GM10248 (cell line): ENCODE results near the gene NUP93.
"Not testable (repeated sequence)": the region's sequence is repeated elsewhere in the genome, so short reads cannot be mapped to it uniquely, and the experiment has no call there.

Experiments
- CTCF ChIA-PET: fragments of 300-600 bp; sonication (Branson Sonifier 250); formaldehyde crosslinking; extraction: SDS; loops from one replicate; lab custom pipeline; 2021; ENCODE audit warnings: antibody characterized with exemption; lab: Yijun Ruan, JAX
- POLR2A ChIA-PET: fragments of 350-650 bp; sonication (Branson Sonifier 250); formaldehyde crosslinking; extraction: SDS; loops from one replicate; lab custom pipeline; 2020; ENCODE audit warnings: antibody characterized with exemption; lab: Yijun Ruan, JAX
- DNase-seq: peaks from one replicate; pipeline ENCODE4 v3.0.0; 2012; ENCODE audit errors: extremely low spot score
- TF ChIP-seq, protein P1 (sequence below): IDR thresholded peaks from 2 replicates; pipeline ENCODE4 v1.5.1; 2012; ENCODE audit warnings: mild to moderate bottlenecking, low read depth; ENCODE audit errors: extremely low read depth, missing control alignments, control extremely low read depth

The NUP93 gene

DNA sequence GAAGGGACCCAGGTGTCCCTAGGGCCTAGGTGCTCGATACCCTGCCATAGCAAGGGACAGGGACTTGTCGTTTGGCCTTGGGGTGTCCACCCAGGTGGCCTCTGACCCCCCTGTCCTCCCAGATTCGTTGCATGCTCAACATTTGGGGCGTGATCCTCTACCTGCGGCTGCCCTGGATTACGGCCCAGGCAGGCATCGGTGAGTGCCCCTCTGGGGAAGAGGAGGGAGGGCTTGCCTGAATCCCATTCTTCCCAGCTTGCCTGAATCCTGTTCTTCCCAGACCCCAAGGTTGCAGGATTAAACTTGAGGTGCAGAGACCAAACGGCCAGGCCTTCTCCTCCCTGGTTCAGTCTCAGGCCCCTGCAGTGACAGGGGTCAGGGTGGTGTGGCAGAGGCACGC, 138.2 kb downstream of the NUP93 start:
- CTCF ChIA-PET: interaction anchor here (0.6 to 8.2 kb wide), 30 partner anchors 8 to 251 kb away, joined by 3 to 54 read pairs (median 4); partner anchors contain the start of gene CETP
- TF ChIP-seq, protein P1, sequence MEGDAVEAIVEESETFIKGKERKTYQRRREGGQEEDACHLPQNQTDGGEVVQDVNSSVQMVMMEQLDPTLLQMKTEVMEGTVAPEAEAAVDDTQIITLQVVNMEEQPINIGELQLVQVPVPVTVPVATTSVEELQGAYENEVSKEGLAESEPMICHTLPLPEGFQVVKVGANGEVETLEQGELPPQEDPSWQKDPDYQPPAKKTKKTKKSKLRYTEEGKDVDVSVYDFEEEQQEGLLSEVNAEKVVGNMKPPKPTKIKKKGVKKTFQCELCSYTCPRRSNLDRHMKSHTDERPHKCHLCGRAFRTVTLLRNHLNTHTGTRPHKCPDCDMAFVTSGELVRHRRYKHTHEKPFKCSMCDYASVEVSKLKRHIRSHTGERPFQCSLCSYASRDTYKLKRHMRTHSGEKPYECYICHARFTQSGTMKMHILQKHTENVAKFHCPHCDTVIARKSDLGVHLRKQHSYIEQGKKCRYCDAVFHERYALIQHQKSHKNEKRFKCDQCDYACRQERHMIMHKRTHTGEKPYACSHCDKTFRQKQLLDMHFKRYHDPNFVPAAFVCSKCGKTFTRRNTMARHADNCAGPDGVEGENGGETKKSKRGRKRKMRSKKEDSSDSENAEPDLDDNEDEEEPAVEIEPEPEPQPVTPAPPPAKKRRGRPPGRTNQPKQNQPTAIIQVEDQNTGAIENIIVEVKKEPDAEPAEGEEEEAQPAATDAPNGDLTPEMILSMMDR: no peak
- no peak for DNase-seq
- POLR2A ChIA-PET: interaction anchor here (1.3 kb wide), 1 partner anchor 77 kb away, joined by 3 read pairs; no protein-coding TSS in a partner anchor

DNA sequence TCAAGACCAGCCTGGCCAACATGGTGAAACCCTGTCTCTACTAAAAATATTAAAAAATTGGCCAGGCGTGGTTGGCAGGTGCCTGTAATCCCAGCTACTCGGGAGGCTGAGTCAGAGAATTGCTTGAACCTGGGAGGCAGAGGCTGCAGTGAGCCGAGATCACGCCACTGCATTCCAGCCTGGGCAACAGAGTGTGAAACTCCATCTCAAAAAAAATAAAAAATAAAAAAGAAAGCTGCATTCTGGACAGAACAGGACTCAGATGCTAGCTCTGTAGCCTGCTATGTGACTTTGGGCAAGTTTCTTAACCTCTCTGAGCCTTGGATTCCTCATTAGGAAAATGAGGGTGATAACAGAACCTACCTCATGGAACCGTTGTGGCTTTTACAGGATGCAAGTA, 138.8 kb downstream of the NUP93 start:
- ChIA-PET CTCF (interaction anchor here (0.7 to 8.2 kb wide), 14 partner anchors 9 to 304 kb away, joined by 3 to 54 read pairs (median 7); partner anchors contain the start of genes CETP and MT4), POLR2A (interaction anchor here (1.0 to 1.3 kb wide), 3 partner anchors 63 to 76 kb away, joined by 3 to 5 read pairs (median 3); partner anchors contain the start of gene HERPUD1)
- DNase-seq: not testable (repeated sequence)

GRCh38 chr16:56869513-56870275, 139.8 kb downstream of the NUP93 start:
- peak; percentile 68 for DNase-seq
- CTCF ChIA-PET: interaction anchor here (0.7 to 8.2 kb wide), 11 partner anchors 10 to 95 kb away, joined by 3 to 53 read pairs (median 4); partner anchors contain the start of gene CETP
- TF ChIP-seq, protein P1: peak; percentile 39
- POLR2A ChIA-PET: interaction anchor here (0.6 to 1.3 kb wide), 4 partner anchors 62 to 76 kb away, joined by 3 to 5 read pairs (median 3); partner anchors contain the start of gene HERPUD1

DNA sequence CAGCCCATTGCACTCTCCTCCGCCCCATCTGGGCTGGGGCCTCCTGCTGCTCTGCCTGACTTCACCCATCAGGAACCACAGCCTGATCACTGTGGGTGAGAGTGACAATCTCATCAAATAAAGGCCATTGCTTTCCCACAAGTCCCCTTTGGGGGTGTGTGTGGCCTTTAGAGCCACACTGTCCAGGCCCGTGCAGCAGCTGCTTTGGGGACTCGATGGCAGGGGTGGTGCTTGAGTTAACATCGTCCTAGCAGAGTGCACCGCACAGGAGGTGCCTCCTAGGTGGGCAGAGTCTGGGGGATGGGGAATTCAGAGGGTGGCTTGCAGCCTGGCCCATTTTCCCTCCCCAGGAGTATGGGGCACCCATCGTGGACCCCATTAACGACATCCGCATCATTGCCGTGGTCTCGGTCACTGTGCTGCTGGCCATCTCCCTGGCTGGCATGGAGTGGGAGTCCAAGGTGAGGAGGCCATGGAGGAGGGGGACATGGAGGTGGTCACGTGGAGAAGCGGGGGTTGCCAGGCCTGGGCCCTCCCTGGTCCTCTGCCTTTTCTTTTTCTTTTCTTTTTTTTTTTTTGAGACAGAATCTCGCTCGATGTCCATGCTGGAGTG, 140.5 kb downstream of the NUP93 start:
- TF ChIP-seq, protein P1: no peak
- DNase-seq: peak; percentile 50
- ChIA-PET CTCF (interaction anchor here (1.4 to 1.5 kb wide), 2 partner anchors 23 to 81 kb away, joined by 3 to 7 read pairs; no protein-coding TSS in a partner anchor), POLR2A (no interaction called here)

DNA sequence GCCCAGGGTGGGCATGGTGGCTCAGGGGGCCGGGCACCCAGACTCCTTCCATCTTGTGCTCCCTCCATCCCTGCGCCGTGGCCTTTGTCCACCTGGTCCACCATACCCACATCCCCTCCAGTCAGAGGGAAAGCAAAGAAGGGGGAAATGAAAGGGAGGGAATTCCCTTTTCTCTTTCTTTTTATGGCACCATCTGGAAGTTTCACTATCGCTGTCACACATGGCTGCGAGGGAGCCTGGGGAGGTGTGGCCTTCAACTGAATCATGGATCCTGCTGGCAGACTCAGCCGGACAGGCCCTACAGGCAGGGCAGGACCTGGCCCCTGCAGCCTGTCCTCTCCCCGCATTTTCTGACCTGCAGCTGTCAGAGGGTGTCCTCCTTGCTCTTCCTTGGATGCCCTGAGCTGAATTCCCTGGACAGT, 141.3 kb downstream of the NUP93 start:
- peak; percentile 73 for DNase-seq
- POLR2A ChIA-PET: no interaction called here
- TF ChIP-seq, protein P1: peak; percentile 24
- CTCF ChIA-PET: interaction anchor here (1.1 to 2.0 kb wide), 2 partner anchors 14 to 39 kb away, joined by 3 to 5 read pairs; no protein-coding TSS in a partner anchor

- DNase-seq: no peak
- ChIA-PET POLR2A (interaction anchor here (0.6 kb wide), 1 partner anchor 82 kb away, joined by 3 read pairs; no protein-coding TSS in a partner anchor), CTCF (interaction anchor here (1.4 to 2.0 kb wide), 2 partner anchors 38 to 79 kb away, joined by 3 to 5 read pairs; no protein-coding TSS in a partner anchor)
- TF ChIP-seq, protein P1: no peak
Observed at GRCh38 chr16:56872863-56873391, 143.0 kb downstream of the NUP93 start.
